GM12892 (cell line): ENCODE data around the gene HOXA11.

ENCODE experiments used
- DNase-seq: peaks from one replicate; pipeline ENCODE4 v3.0.0; 2011; ENCODE audit not compliant: insufficient read length
- FAIRE-seq: peaks from 2 replicates; lab custom pipeline; 2011; peaks lifted over from hg19 to GRCh38; lab: Jason Lieb, UNC
- POLR2A ChIP-seq: IDR thresholded peaks from 2 replicates; pipeline ENCODE4 v1.6.1; 2011; ENCODE audit warnings: low read depth, low read length, control low read depth
- POLR2AphosphoS5 ChIP-seq: IDR thresholded peaks from 2 replicates; pipeline ENCODE4 v1.6.1; 2011; ENCODE audit warnings: low read depth, low read length, control low read depth
- TAF1 ChIP-seq: IDR thresholded peaks from 2 replicates; pipeline ENCODE4 v1.6.1; 2011; ENCODE audit warnings: low read depth, mild to moderate bottlenecking, control low read depth, low read length, borderline replicate concordance

HOXA11 gene

DNA sequence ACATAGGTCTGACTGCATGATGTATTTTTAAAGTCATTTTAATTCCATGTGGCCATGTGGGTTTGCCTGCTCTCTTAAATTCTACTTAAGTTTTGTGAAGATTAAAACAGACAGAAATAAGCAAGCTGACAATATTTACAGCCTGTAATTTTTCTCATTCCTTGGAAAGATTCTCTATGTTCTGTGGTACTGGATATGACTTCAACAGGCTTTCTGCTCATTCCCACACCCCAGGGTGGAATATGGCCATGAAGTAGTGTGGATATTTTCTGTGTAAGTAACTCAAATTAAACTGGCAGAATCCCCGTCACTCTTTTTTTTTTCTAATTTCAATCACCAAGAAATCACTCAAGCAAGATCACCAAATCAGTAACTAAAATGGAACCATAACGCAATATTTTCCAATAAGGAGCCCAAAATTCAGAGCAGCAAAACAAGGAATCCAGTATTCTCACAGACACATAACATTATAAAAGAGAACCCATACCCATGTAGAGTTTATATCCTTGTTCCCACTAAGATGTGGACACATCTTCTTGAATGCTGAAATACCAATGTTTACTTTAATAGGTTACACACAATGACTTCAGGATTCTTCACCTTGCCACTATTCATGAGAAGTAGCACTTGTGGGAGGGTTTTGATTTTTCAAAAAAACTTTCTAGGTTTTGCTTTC lies 47.3 kb downstream of the HOXA11 start:
- no peak for FAIRE-seq

DNA sequence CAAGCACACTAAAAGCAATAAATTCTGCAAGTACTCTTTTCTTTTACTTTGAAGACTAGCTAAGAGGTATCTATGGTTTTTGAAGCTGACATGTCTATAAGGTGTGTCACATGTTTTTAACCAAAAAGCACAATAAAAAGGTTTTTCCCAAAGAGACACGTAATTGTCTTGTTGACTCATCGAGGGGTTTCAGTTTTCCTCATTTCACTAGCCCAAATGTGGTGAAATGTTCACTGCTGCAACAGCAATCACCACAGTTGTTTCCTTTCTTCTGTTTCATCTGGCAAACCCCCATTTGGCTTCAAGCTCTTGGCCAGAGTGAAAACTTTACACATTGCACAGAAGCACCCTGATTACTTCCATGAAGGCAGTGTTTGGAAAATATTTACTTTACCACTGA lies 50.6 kb downstream of the HOXA11 start:
- DNase-seq (no peak), FAIRE-seq (no peak)
- TF ChIP-seq POLR2AphosphoS5 (no peak), TAF1 (no peak), POLR2A (no peak)

More for the DNA sequence above, 47.3 kb downstream of the HOXA11 start:
- no peak for DNase-seq
- no peak for TF ChIP-seq POLR2A
- TF ChIP-seq POLR2AphosphoS5, result no peak
- TF ChIP-seq TAF1, result no peak

GRCh38 chr7:27133409-27134231 lies 51.4 kb downstream of the HOXA11 start:
- FAIRE-seq (no peak), DNase-seq (no peak)
- TF ChIP-seq POLR2A (no peak), POLR2AphosphoS5 (no peak), TAF1 (no peak)

DNA sequence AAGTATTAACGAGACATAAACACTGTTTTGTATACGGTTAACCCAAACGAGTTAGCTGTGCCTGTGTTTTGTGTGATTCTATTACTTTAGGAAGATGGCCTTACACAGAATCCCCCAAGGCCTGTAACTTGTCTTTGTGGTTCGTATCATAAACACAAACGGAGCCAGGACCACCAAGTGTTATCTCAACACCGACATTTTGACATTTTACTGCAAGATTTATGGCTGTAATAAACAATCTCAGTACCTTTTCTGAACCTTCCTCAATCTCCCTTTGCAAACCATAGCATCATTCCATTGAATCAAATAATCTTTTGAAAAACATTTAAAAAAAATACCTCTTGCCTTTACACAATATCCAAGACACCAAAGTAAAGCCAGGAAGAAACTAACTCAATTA lies 52.1 kb downstream of the HOXA11 start:
- DNase-seq (no peak), FAIRE-seq (no peak)
- no peak for TF ChIP-seq POLR2AphosphoS5
- TF ChIP-seq POLR2A, result no peak
- no peak for TF ChIP-seq TAF1

DNA sequence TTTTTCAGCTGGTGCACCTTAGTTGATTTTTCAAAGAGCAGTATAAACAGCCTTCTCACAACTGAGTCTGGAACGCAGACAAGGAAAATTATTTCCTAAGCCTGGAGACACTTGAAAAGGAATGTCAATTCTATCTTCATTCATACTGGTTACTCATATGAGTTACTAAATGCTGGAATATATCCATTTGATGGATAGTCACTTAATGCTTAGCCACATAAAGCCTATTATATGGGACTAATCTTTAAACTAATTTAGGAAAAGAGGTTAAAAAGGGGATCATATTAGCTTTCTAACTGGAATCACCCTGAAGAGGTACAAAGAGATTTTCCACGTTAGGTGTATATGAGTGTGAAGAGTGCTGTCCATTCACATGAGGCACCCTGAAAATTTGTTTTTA lies 52.8 kb downstream of the HOXA11 start:
- FAIRE-seq (no peak), DNase-seq (no peak)
- TF ChIP-seq TAF1 (no peak), POLR2A (no peak), POLR2AphosphoS5 (no peak)

DNA sequence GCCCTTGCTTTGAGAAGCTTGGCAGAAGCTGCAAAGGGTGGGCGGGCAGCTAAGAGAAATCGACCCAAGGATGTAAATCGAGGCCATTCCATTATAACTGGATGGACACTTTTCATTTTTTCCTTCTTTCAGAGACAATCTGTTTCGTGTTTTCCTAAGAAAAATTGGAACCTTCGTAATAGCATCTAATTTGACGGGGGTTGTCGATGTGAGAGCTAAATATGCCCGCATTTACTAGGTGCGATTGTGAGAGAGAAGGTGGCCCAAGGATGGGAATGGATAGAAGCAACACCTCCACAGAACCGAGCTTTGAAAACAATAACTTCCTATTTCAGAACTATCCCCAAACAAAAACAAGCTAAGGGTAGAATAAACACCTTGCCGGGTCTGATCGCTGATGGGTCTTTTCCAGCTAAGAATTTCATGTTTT lies 53.6 kb downstream of the HOXA11 start:
- TF ChIP-seq TAF1, result no peak
- DNase-seq (no peak), FAIRE-seq (no peak)
